DMS153 treated with DMSO at 0.1 percent for 48 hours (cell line): Measurements from ENCODE around the gene BTBD1.
"Not testable (repeated sequence)": the region's sequence is repeated elsewhere in the genome, so short reads cannot be mapped to it uniquely, and the experiment has no call there.

Source experiments
- DNase-seq: peaks from one replicate; lab custom pipeline; 2025; ENCODE audit not compliant: unreplicated experiment; lab: John Stamatoyannopoulos, UW

The BTBD1 gene

GRCh38 chr15:83061680-83062079 is 5.4 kb downstream of the BTBD1 start:
- no peak for DNase-seq

- DNase-seq: no peak
Observed at GRCh38 chr15:83057696-83058376, 9.2 kb downstream of the BTBD1 start.

GRCh38 chr15:83057002-83057401 is 10.1 kb downstream of the BTBD1 start:
- DNase-seq: no peak

GRCh38 chr15:83053151-83053550 is 13.9 kb downstream of the BTBD1 start:
- DNase-seq: no peak

GRCh38 chr15:83046558-83047127 is 20.4 kb downstream of the BTBD1 start:
- no peak for DNase-seq

GRCh38 chr15:83044156-83044555 is 22.9 kb downstream of the BTBD1 start:
- DNase-seq: no peak

- DNase-seq: no peak
Observed at GRCh38 chr15:83039206-83039605, 27.8 kb downstream of the BTBD1 start.

- no peak for DNase-seq
Observed at GRCh38 chr15:83036253-83036652, 30.8 kb downstream of the BTBD1 start.

- DNase-seq: not testable (repeated sequence)
Observed at GRCh38 chr15:83031234-83031633, 35.8 kb downstream of the BTBD1 start.

- no peak for DNase-seq
Observed at GRCh38 chr15:83030021-83030420, 37.0 kb downstream of the BTBD1 start.

- no peak for DNase-seq
Observed at GRCh38 chr15:83018436-83018835, 48.6 kb downstream of the BTBD1 start.

- DNase-seq: no peak
Observed at GRCh38 chr15:83016906-83017305, 50.1 kb downstream of the BTBD1 start.

- no peak for DNase-seq
Observed at GRCh38 chr15:83015361-83015760, 51.7 kb downstream of the BTBD1 start.

- DNase-seq: no peak
Observed at GRCh38 chr15:83014205-83014653, 52.8 kb downstream of the BTBD1 start.

- DNase-seq: no peak
Observed at GRCh38 chr15:83012636-83013035, 54.4 kb downstream of the BTBD1 start.

- DNase-seq: no peak
Observed at GRCh38 chr15:83012076-83012426, 55.0 kb downstream of the BTBD1 start.

- peak; percentile 57 for DNase-seq
Observed at GRCh38 chr15:83011271-83012075, 55.6 kb downstream of the BTBD1 start, which contains the start of gene C15orf40. Gene C15orf40, minus strand, starts transcription at chr15:83011639. Its CDS starts 32 bp downstream, at chr15:83011607.

GRCh38 chr15:83010709-83011270 is 56.3 kb downstream of the BTBD1 start:
- DNase-seq: no peak

GRCh38 chr15:83000672-83001031 is 66.4 kb downstream of the BTBD1 start:
- not testable (repeated sequence) for DNase-seq

- DNase-seq: peak; percentile 8
Observed at GRCh38 chr15:82999905-83000671, 67.0 kb downstream of the BTBD1 start.

GRCh38 chr15:82999426-82999825 is 67.6 kb downstream of the BTBD1 start:
- DNase-seq: no peak
